HG02884 (cell line): ENCODE measurements around the gene CCNA1.

ENCODE experiments used
- ATAC-seq: cut with Tn5 transposase; IDR thresholded peaks from one replicate; pipeline ENCODE4 v1.9.1; 2021; ENCODE audit warnings: mild to moderate bottlenecking, moderate library complexity; ENCODE audit not compliant: unreplicated experiment

CCNA1 gene

DNA sequence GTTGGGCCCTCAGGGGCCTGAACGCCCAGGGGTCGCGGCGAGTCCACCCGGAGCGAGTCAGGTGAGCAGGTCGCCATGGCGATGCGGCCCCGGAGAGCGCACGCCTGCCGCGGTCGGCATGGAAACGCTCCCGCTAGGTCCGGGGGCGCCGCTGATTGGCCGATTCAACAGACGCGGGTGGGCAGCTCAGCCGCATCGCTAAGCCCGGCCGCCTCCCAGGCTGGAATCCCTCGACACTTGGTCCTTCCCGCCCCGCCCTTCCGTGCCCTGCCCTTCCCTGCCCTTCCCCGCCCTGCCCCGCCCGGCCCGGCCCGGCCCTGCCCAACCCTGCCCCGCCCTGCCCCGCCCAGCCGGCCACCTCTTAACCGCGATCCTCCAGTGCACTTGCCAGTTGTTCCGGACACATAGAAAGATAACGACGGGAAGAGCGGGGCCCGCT is at the start of gene CCNA1:
Gene CCNA1, plus strand, starts transcription at position 390 of the 439 bp plus-strand sequence. CDS start 562 bp downstream, outside the sequence.
- ATAC-seq, result peak; percentile 51

GRCh38 chr13:36385489-36385888 is 46.8 kb upstream of the CCNA1 start:
- no peak for ATAC-seq

DNA sequence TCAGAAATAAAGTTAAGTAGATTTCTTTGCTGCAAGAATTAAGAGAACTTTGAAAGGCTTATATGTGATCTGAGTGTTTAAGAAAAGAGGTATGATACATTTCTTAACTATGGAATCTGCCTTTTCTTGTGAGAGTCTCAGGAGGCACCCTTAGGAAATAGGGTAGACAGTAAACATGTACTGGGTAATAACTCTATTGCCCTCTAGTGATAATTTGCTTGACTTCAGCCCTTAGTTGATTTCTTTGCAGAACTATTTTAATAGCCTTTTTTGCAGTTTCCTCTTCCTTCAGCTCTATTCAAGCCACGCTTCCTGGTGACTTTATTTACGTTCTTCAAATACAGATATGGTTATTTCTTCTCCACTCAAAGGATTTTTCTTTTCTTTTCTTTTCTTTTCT is 37.0 kb upstream of the CCNA1 start:
- ATAC-seq, result no peak

DNA sequence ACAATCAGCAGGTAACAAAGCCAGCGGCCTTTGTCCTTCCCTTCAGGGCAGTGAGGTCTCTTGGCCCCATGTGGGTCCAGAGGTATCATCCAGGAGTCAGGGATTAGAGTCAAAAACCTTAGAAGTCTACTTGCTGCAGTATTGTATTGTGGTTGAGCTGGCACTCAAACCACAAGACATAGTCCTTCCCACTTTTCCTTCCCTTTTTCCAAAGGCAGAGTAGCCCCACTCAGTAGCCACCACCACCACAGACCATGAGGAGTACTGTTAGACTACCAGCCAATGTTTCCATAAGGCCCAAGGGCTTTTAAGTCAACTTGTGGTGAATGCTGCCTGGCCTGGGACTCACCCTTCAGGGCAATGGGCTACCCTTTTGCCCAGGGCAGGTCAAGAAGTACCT is 27.1 kb upstream of the CCNA1 start:
- ATAC-seq, result no peak

GRCh38 chr13:36412736-36413135 is 19.6 kb upstream of the CCNA1 start:
- no peak for ATAC-seq

GRCh38 chr13:36413161-36413560 is 19.1 kb upstream of the CCNA1 start:
- ATAC-seq, result no peak

- ATAC-seq, result no peak
Observed at GRCh38 chr13:36414461-36414860, 17.8 kb upstream of the CCNA1 start.

DNA sequence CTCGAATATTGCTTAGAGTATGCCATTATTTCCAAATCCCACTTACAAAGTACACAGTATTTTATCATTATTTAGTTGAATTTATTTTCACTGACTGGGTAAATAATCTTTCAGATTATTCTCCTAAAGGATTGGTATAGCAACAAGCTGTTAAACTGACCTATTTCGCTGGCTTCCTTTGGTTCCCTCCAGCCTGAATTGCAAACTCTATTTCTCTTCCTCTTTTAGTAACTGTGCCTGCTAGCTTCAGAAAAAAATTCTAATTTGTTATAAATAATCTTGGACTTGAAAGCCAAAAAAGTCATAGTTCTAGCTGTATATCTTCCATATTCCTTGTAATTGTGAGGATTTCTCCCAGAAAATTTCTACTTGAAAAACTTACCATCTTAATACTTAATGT is 15.0 kb upstream of the CCNA1 start:
- no peak for ATAC-seq

DNA sequence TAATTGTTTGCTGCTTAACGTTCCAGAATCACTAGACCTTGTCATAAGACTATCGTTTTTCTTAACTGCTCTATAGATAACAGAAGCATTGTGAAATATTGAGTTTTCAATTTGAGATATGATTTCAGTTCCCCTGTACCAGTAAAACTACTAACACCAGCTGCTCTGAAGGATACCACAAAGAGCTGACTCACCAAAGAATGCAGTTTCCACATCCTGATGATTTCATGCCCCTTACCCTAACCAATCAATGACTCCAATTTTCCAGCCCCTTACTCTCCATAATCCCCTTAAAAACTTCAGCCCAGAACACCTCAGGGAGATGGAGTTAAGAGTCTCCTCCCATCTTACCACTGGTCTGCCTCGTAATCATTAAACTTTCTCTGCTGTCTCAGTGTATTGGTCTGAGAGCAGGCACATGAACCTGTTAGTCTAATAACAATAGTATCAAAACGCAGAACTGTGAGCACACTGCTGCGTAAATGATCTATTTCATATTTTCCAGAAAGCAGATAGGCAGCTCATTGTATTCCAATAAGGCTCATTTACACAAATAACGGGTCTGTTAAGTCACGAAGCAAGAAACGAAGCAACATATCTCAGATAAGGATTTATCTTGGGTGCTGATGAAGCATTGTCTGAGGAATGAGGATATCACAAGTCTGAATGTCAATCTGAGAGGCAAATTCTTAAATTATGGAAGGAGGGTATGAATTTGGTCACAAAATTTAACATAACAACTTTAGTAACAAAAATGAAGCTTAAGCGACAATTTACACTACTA is 14.1 kb upstream of the CCNA1 start:
- ATAC-seq, result peak; percentile 82

DNA sequence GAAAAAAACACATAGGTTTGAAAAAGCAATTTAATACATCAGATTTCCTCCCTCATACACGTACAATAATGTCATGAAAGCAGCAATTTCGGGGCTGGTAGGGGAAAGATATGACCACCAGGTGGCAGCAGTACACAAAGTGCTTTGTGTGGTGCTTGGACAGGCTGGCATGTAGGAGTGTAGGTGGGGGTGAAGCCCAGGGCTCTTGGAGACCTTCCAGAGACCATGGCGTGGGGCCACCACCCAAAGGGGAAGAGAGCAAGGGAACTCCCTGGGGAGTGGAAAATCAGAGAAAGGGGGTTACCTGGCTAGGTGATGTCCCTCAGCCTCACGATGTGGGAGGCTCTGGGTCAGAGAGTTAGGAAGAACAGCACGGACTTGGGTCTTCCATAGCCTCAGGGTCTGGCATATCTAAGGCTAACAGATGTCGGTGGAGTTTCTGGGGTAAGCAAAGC is 11.8 kb upstream of the CCNA1 start:
- peak; percentile 93 for ATAC-seq

DNA sequence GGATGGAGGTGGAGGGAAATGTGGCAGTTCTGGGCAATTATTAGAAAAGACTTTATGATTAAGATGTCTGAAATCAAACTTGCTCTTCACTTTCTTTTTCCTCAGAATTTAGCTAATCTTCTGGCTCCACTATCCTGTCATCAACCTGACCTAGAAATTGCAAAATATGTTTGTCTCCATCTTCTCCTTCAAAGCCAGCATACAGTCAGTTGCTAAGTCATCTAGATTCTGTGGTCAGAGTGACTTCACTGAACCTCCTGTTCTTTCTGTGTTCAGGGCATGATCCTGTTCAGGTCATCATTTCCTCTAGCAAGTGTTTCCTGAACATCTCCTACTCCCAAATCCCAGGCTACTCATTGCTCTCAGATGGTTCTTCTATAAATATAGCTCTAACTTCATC is 10.8 kb upstream of the CCNA1 start:
- no peak for ATAC-seq

- ATAC-seq, result no peak
Observed at GRCh38 chr13:36428086-36428485, 4.2 kb upstream of the CCNA1 start.

DNA sequence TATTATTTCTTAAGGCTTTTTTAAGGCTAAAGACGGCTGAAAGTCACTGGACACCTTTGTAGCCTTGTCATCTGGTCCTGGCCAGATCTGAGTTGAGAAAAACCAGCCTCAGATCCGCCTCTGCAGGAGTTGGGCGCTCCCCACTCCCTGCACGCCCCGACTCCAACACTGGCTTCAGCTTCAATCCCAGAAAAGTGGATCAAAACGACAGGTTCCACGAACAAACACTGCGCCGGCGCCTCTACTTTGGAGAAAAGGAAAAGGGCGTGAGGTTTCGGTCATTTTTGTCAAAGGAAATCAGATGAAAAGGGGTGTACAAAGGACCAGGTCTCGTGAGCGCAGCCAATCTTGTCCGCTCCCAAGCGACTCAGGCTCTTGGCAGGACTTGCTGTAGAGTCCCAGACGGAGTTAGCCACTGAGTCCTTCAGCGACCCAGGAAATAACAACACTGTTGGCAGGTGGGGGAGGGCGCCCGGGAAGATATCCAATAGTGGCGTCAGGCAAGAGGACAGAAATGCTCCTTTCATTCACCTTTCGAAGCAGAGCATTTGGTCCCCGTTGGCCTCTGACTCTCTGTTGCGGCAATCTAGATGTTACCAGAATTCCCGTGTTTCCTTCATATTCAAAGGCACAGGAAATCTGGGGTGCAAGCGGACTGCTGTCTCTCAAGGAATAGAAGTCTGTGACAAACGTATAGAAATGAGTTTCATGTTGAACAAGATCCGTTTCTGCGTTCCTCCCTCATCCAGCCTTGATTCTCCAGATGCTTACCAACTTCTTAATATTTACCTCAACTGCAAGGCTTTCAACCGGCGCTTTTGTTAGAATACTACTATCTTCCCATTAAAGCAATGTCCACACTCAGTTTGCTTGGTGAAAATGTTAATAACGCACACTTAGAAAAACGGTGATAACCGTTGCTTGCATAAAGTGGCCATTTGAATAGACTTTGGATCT is 1.8 kb upstream of the CCNA1 start:
- ATAC-seq, result no peak

DNA sequence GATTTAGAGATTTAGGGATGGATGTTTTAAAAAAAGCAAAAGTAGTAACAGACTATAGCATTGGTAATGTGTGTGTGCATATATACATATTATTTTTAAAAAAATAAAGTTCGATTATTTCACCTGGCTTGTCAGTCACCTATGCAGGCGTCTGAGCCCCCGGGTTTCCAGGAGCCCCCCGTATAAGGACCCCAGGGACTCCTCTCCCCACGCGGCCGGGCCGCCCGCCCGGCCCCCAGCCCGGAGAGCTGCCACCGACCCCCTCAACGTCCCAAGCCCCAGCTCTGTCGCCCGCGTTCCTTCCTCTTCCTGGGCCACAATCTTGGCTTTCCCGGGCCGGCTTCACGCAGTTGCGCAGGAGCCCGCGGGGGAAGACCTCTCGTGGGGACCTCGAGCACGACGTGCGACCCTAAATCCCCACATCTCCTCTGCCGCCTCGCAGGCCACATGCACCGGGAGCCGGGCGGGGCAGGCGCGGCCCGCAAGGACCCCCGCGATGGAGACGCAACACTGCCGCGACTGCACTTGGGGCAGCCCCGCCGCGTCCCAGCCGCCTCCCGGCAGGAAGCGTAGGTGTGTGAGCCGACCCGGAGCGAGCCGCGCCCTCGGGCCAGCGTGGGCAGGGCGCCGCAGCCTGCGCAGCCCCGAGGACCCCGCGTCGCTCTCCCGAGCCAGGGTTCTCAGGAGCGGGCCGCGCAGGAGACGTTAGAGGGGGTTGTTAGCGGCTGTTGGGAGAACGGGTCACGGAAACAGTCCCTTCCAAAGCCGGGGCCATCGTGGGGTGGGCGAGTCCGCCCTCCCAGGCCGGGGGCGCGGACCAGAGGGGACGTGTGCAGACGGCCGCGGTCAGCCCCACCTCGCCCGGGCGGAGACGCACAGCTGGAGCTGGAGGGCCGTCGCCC is 840 bp upstream of the CCNA1 start:
- peak; percentile 32 for ATAC-seq

GRCh38 chr13:36436811-36437210 is 4.5 kb downstream of the CCNA1 start:
- no peak for ATAC-seq

DNA sequence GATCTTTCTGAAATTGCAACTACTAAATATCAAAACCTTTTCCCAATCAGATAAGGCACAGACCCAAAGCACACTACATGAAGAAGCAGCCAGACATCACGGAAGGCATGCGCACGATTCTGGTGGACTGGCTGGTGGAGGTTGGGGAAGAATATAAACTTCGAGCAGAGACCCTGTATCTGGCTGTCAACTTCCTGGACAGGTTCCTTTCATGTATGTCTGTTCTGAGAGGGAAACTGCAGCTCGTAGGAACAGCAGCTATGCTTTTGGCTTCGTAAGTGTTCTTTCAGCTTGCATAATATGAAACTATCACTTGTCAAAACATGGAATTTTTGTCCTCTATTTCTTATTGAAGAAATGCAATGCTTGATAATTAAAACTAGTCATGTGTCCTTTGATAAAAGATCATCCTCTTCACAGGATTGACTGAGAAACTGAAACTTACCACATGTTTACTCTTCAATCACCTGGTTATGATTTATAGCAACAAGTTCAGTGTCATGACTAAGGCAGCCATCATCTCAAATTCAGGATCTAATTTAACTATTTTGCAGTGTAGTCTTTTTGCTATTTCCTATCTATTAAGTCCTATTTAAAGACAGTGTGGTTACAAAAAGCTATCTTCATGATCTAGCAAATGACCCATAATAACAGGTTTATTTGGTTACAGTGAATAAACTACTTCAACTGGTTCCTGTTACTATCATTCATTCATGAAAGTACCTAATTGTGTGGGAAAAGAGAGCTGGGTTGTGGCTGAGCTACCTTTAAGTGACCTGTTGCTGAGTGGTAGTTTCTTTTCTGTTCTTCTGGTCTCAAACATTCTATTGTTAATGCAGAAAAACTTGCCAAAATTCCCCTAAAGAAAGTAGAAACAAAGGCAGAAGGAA is 6.5 kb downstream of the CCNA1 start:
- no peak for ATAC-seq

DNA sequence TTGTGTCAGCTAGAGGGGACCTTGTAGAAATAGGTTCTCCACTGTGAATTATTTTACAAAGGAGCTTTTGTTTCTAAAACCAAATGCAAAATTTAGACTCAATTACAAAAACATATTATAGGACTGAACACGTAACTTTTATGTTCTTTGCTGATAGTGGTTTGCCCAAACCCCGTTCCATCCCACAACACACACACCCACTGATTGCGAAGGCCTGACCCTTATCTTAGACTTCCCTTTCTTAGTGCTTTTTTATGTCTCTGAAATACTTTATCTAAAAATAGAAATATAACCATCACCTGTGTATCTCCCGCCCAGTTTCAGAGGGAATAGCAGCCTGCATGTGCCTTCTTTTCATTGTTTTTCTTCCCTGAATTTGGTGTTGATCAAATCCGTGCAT is 13.0 kb downstream of the CCNA1 start:
- no peak for ATAC-seq

GRCh38 chr13:36445891-36446351 is 13.6 kb downstream of the CCNA1 start:
- no peak for ATAC-seq

DNA sequence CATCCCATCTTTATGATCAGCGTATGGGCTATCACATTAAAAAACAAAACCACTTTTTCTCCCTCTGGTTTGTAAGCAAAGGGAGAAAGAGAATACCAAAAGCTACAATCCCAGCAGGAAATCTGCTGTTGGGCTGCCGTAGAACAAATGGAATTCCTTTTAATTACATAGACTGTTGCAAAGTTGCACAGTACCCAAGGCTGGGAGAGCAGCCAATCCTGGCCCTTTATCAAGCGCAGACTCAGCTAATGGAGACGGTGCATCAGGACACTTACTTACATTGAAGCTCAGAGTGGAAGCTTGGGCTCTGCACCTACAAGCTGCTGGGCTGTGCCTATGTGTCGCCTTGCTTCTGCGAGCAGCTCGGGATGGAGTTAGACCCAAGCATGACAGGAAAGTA is 15.2 kb downstream of the CCNA1 start:
- ATAC-seq, result no peak

GRCh38 chr13:36450534-36450933 is 18.2 kb downstream of the CCNA1 start:
- no peak for ATAC-seq
